HG02981 (cell line): ENCODE results near the gene MAD2L2.

Experiments
- ATAC-seq: cut with Tn5 transposase; IDR thresholded peaks from one replicate; pipeline ENCODE4 v1.9.1; 2021; ENCODE audit warnings: mild to moderate bottlenecking, moderate library complexity; ENCODE audit not compliant: unreplicated experiment

The MAD2L2 gene

DNA sequence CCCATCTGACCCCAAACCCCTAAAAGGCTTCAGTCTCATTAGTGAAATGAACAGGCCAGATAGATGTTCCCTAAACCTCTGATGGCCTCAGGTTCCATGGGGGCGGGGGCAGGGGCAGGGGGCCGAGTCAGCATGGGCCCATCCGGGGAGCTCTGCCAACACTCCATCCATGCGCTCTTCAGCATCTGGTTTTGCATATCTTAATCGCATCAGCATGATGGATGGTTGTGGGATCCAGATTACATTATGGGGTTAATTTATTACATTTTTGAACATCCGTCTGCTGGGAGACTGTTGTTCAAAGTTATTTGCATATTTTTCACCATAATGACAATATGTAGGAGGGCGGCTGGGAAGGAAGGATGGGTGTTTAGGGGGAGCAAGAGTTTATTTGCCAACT, 3.1 kb upstream of the MAD2L2 start:
- no peak for ATAC-seq

DNA sequence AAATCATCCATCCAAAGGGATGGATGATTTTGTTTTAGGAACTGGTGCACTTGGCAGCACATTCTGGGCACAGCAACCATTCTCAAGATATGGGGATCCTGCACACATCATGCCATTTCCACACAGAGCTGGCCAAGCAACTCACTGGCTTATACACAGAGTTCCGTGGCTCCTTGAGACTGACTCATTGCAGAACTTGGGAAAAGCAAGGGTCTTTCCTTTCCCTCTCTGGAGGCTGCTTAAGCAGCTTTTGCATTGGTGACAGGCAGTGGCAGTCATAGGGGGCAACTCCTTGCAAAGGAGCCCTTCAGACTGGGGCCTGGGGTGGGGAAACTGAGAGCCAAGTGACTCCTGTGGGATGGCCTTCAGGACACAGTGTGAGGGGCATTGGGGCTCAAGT, 1.9 kb upstream of the MAD2L2 start:
- ATAC-seq: no peak

- ATAC-seq: no peak
These were observed 1.4 kb upstream of the MAD2L2 start for GRCh38 chr1:11682287-11682771.

- peak; percentile 13 for ATAC-seq
These were observed 478 bp downstream of the MAD2L2 start for GRCh38 chr1:11680270-11681070.

DNA sequence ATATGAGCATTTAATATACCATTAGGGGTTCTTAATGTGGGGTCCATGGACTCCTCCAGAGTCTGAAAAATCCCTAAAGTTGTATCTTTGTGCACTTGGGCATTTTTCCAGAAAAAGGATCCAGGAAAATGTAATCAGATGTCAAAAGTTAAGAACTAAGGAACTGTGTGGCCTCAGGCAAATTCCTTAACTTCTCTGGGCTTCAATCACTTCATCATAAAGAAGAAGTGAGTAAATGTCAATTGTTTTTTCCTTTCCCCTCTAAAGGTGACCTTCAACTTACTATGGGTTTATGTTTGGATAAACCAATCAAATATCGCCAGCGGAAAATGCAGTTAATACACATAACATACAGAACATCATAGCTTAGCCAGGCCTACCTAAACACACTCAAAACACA, 2.5 kb downstream of the MAD2L2 start:
- ATAC-seq: no peak

- no peak for ATAC-seq
These were observed 4.4 kb downstream of the MAD2L2 start for GRCh38 chr1:11676386-11677103.

DNA sequence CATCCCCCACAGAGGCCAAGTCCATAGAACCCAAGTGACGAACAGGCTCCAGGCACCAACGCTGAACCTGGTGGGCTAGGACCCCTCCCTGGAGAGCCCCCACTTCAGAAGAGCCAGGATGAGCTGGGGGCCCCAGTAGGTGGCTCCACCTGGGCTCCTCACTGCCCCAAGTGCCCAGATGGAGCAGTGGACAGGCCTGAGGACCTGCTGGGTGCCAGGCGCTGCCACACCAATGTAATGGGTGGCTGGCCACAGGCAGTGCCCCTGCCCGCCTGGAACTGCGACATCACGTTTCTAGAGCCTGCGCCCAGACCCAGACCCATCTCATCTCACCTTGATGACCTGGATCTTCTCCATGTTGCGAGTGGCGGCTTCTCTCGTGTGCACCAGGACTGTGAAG, 5.6 kb downstream of the MAD2L2 start:
- no peak for ATAC-seq

- ATAC-seq: no peak
These were observed 6.5 kb downstream of the MAD2L2 start for GRCh38 chr1:11674488-11674887.

- no peak for ATAC-seq
These were observed 7.7 kb downstream of the MAD2L2 start for GRCh38 chr1:11673089-11673769.

DNA sequence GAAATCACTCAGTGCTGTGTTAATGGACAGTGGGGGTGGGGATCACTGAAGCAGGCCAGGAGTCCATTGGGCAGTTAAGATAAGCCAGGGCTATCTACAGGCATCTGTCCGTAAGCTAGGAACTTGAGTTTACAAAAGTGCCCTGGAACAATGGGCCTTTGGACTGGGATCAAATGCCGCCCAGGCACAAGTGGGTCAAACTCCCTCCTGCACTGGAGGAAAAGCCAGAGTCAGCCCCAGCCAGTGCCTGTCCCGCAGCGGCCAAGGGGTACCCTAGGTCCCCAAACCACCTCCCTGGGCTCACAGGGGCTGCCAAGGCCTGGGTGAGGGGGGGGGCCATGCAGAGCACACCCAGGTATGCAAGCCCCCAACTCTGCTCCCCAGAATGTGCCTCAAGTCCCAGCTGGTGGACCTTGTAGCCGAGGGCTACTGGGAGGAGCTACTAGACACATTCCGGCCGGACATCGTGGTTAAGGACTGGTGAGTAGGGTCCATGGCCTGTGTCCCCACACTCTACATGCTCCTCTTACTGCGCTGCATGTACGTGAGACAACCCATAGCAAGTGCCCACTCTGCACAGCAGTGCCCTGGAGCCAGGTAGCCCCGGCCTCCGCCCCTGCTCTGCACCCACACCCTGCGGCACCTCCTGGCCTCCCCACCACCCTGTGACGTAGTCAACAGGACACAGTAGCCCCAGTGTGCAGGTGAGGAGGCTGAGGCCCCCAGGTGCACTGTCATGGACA, 9.2 kb downstream of the MAD2L2 start:
- no peak for ATAC-seq

DNA sequence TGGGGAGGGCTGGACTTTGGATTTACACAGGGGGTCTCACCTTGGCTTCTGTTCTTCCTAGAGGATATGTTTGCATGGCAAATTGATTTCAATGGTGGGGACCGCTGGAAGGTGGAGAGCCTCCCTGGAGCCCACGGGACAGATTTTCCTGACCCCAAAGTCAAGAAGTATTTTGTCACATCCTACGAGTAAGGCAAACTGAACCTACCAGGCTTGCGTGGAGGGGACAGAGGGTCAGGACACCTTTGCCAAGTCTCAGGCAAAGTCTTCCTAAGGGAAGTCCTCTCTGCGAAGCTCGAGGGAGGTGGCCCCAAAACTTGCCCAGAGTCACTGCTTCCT, 9.8 kb downstream of the MAD2L2 start:
- no peak for ATAC-seq

DNA sequence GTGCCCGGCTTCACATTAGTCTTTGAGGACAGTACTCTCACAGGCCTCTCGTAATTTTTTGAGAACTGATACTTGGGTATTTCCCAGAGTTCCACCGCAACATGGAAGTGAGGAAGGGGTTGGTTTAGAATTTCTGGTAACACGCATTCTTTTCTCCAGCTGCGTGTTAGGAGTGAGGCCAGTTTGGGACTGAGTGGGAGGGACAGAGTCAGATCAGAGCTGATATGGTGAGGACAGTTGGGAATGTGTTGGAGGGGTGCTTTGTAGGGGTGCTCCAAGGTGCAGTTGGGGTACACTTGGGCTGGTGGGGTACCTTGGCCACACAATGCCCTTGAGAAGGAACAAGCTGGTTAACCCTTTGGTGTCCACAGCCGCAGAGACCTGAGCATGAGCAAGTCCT, 10.2 kb downstream of the MAD2L2 start:
- ATAC-seq: no peak

DNA sequence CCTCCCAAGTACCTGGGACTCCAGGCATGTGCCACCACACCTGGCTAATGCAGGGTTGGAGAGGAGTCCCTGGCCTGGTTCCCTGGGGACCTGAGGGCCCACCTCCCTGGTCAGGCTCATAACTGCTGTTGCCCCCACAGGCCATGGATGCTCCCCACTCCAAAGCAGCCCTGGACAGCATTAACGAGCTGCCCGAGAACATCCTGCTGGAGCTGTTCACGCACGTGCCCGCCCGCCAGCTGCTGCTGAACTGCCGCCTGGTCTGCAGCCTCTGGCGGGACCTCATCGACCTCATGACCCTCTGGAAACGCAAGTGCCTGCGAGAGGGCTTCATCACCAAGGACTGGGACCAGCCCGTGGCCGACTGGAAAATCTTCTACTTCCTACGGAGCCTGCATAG, 12.4 kb downstream of the MAD2L2 start:
- ATAC-seq: no peak

DNA sequence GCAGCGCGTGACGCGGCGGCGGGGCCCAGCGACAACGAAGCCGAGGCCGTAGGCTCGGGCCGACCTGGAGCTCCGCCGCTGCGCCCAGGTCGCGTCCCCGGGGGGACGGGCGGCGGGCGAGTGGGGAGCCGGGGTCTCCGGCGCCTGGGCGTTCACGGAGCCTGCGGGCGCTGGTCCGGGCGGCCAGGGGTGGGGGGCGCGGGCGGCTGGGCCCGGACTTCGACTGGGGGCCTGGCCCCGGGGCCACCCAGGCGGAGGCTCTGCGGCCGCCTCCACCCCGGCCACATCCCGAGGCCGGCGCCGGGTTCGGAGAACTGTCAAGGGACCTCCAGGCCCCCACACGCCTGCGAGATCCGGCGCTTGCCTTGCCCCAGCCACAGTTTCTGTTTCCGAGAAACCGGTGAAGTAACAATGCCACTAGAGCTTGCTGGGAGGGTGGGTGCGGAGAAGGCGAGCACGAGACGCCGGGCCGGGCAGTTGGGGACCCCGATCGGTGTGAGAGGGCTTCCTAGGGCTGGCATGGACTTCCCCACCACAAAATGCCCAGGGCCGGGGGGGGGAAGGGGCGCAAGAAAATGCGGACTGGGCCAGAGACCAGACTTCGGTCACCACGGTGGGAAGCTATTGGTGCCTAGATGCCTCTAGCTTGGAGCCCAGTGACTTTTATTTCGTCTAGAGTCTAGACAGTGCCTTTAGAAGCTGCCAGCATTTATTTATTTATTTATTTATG, 16.4 kb downstream of the MAD2L2 start:
- peak; percentile 44 for ATAC-seq

- no peak for ATAC-seq
These were observed 19.8 kb downstream of the MAD2L2 start for GRCh38 chr1:11661103-11661502.

- ATAC-seq: no peak
These were observed 21.2 kb downstream of the MAD2L2 start for GRCh38 chr1:11659748-11660147.

DNA sequence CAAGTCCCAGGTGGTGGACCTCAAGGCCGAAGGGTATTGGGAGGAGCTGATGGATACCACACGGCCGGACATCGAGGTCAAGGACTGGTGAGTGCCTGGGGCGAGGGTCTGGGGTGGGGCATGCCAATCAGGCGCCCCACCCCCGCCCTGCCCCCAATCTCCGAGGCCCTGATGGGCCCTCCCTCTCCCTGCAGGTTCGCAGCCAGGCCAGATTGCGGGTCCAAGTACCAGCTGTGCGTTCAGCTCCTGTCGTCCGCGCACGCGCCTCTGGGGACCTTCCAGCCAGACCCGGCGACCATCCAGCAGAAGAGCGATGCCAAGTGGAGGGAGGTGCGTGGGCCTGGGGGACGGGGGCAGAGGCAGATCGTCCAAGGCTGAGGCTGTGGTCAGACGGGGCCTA, 22.4 kb downstream of the MAD2L2 start:
- no peak for ATAC-seq

GRCh38 chr1:11657654-11658053, 23.3 kb downstream of the MAD2L2 start:
- no peak for ATAC-seq

- ATAC-seq: peak; percentile 34
These were observed 25.8 kb downstream of the MAD2L2 start for GRCh38 chr1:11654939-11655808.
